Endothelial cell of umbilical vein (primary cell): Measurements from ENCODE around the gene CCRL2. TPM values are rescaled to one million over a fixed set of nuclear protein-coding genes. Genes with fewer than 3 reads are reported as not detected.

Experiments used
- BruUV-seq: library from RNA; stranded (reverse); fragments of 400-500 nt; replicated peaks from 2 replicates; lab custom pipeline; 2021; lab: Mats Ljungman, UMichigan
- CTCF ChIA-PET: fragments of 300-600, 350-600 bp; sonication (Branson Sonifier 250); formaldehyde crosslinking; loops from one replicate; lab custom pipeline; 2021; ENCODE audit warnings: antibody characterized with exemption, inconsistent platforms; lab: Charles Lee
- POLR2A ChIA-PET: fragments of 300-600, 350-600 bp; sonication (Branson Sonifier 250); formaldehyde crosslinking; loops from one replicate; lab custom pipeline; 2021; ENCODE audit warnings: antibody characterized with exemption, inconsistent platforms; lab: Charles Lee
- DNase-seq: peaks from one replicate; pipeline ENCODE4 v3.0.0-alpha.2; 2011; ENCODE audit warnings: low read depth, low spot score
- FAIRE-seq: peaks from 2 replicates; lab custom pipeline; 2011; peaks lifted over from hg19 to GRCh38; lab: Jason Lieb, UNC
- H2AFZ ChIP-seq: 2 replicates; pipeline ENCODE4 v1.6.0; 2012; ENCODE audit warnings: low read depth, low read length, control low read depth, inconsistent platforms
- H3K27ac ChIP-seq: 2 replicates; pipeline ENCODE4 v1.5.1; 2011; ENCODE audit warnings: low read depth, mild to moderate bottlenecking, control low read depth, low read length, moderate library complexity; ENCODE audit not compliant: insufficient read depth
- H3K27me3 ChIP-seq, 2 experiments: 2 replicates each; pipeline versions ENCODE4 v1.6.0 to v1.6.1; 2011; ENCODE audit warnings: low read length in 2 of 2, mixed read lengths in 1 of 2; ENCODE audit not compliant: control insufficient read depth in 2 of 2, insufficient read depth in 2 of 2
- H3K36me3 ChIP-seq, 2 experiments: 2 replicates in 1 of 2; 3 replicates in 1 of 2; pipeline ENCODE4 v1.5.1; 2011; ENCODE audit warnings: low read length in 2 of 2, mild to moderate bottlenecking in 1 of 2, moderate library complexity in 1 of 2; ENCODE audit not compliant: control insufficient read depth in 2 of 2, insufficient read depth in 2 of 2; ENCODE audit errors: extremely low read depth in 1 of 2
- H3K4me1 ChIP-seq: 3 replicates; pipeline ENCODE4 v1.5.1; 2011; ENCODE audit warnings: mild to moderate bottlenecking, low read length; ENCODE audit not compliant: control insufficient read depth, insufficient read depth; ENCODE audit errors: extremely low read depth
- H3K4me2 ChIP-seq: 2 replicates; pipeline ENCODE4 v1.6.1; 2011; ENCODE audit warnings: low read length, control low read depth, mixed read lengths; ENCODE audit not compliant: insufficient read depth
- H3K4me3 ChIP-seq, 3 experiments: fragments of 200-600 bp in 1 of 3; sonication (generic), shearing (Covaris generic) in 1 of 3; replicated peaks in 1 of 3; 2 replicates each; pipeline ENCODE4 v1.5.1; 2011 to 2016; ENCODE audit warnings: control low read depth in 3 of 3, low read length in 3 of 3, mild to moderate bottlenecking in 2 of 3, inconsistent platforms in 1 of 3, low read depth in 1 of 3, moderate library complexity in 1 of 3; ENCODE audit not compliant: insufficient read depth in 1 of 3
- H3K79me2 ChIP-seq: 2 replicates; pipeline ENCODE4 v1.6.0; 2012; ENCODE audit warnings: low read length, inconsistent platforms; ENCODE audit not compliant: control insufficient read depth, insufficient read depth
- H3K9ac ChIP-seq: replicated peaks from 2 replicates; pipeline ENCODE3; 2011; ENCODE audit warnings: low read length, control low read depth; ENCODE audit not compliant: insufficient read depth; ENCODE audit errors: extremely low read depth
- H3K9me1 ChIP-seq: replicated peaks from 3 replicates; pipeline ENCODE4 v1.6.0; 2011; ENCODE audit warnings: mild to moderate bottlenecking, low read length; ENCODE audit not compliant: control insufficient read depth, insufficient read depth; ENCODE audit errors: extremely low read depth
- H3K9me3 ChIP-seq: replicated peaks from 2 replicates; pipeline ENCODE4 v1.5.1; 2012; ENCODE audit warnings: low read length, inconsistent platforms; ENCODE audit not compliant: control insufficient read depth, insufficient read depth
- H4K20me1 ChIP-seq: replicated peaks from 2 replicates; pipeline ENCODE3; 2011; ENCODE audit warnings: mild to moderate bottlenecking, low read length; ENCODE audit not compliant: control insufficient read depth, insufficient read depth; ENCODE audit errors: extremely low read depth
- CTCF ChIP-seq, 2 donors: IDR thresholded peaks; 1 replicate in 1 of 2; 2 replicates in 1 of 2; pipeline ENCODE4 v1.5.1; 2011; ENCODE audit warnings: low read length in 2 of 2, mild to moderate bottlenecking in 2 of 2, moderate library complexity in 2 of 2, control low read depth in 1 of 2, inconsistent platforms in 1 of 2, low read depth in 1 of 2; ENCODE audit not compliant: insufficient read depth in 1 of 2; ENCODE audit errors: extremely low read depth in 1 of 2
- EZH2 ChIP-seq: IDR thresholded peaks from 2 replicates; pipeline ENCODE4 v1.6.1; 2012; ENCODE audit warnings: borderline replicate concordance, low read depth, mild to moderate bottlenecking, moderate library complexity, low read length, inconsistent platforms; ENCODE audit not compliant: severe bottlenecking
- FOS ChIP-seq: IDR thresholded peaks from 2 replicates; pipeline ENCODE4 v1.6.1; 2011; ENCODE audit warnings: mild to moderate bottlenecking, low read length, moderate library complexity, borderline replicate concordance; ENCODE audit not compliant: insufficient read depth
- GATA2 ChIP-seq: IDR thresholded peaks from 2 replicates; pipeline ENCODE4 v1.7.0; 2011; ENCODE audit warnings: low read depth, mild to moderate bottlenecking, moderate library complexity, mixed read lengths, low read length; ENCODE audit not compliant: insufficient read length, insufficient read depth
- JUN ChIP-seq: IDR thresholded peaks from 2 replicates; pipeline ENCODE4 v1.6.1; 2011; ENCODE audit warnings: borderline replicate concordance, low read depth; ENCODE audit not compliant: insufficient read length, insufficient read depth
- MAX ChIP-seq: IDR thresholded peaks from 2 replicates; pipeline ENCODE4 v1.6.1; 2011; ENCODE audit not compliant: insufficient read depth, insufficient read length
- MYC ChIP-seq: IDR thresholded peaks from one replicate; pipeline ENCODE4 v1.6.1; 2011; ENCODE audit warnings: mild to moderate bottlenecking, low read depth, low read length
- POLR2A ChIP-seq: IDR thresholded peaks from 2 replicates; pipeline ENCODE4 v1.6.1; 2012; ENCODE audit warnings: low read depth, mild to moderate bottlenecking, control low read depth, low read length
- POLR2AphosphoS5 ChIP-seq: IDR thresholded peaks from 2 replicates; pipeline ENCODE4 v1.6.1; 2012; ENCODE audit warnings: low read depth, mild to moderate bottlenecking, control low read depth, low read length, moderate library complexity; ENCODE audit not compliant: insufficient read depth
- dilution Hi-C: fragments of 300-500 bp; cut with MboI; formaldehyde crosslinking; loops from one replicate; pipeline ENCODE4 v1.15.0; 2019; ENCODE audit warnings: low sequenced_read_pairs; ENCODE audit not compliant: extremely low pct_ligation_motif_present
- intact Hi-C: fragments of 100-400 bp; cut with micrococcal nuclease; formaldehyde crosslinking; loops from one replicate; pipeline ENCODE4 v1.10.0; 2022
- polyA plus RNA-seq, 4 experiments: library from polyadenylated mRNA; depleted of rRNA in 3 of 4; stranded (reverse) in 3 of 4; unstranded in 1 of 4; fragments of >200 nt; gene quantifications; 2 replicates each; pipeline versions ENCODE4 v1.2.1 to v1.2.3, GENCODE V29; 2011 to 2012; ENCODE audit warnings: missing spikeins in 1 of 4
- total RNA-seq: library from RNA; stranded (reverse); gene quantifications from 2 replicates; pipeline ENCODE4 v1.2.3, GENCODE V29; 2021

The CCRL2 gene
- total and polyA plus RNA-seq, 2 donors (not counting 3 experiments of a cell fraction or from before 2014, with no cell fraction given), result 6.4 to 6.6 TPM

- Histone ChIP-seq H3K36me3 (no peaks in the 10 kb centered on the region), H3K4me2 (no peak overlapping the region), H3K9me3 (no peaks in the 10 kb centered on the region), H3K9me1 (no peaks in the 10 kb centered on the region), H3K79me2 (no peaks in the 10 kb centered on the region), H3K27me3 (peaks cover 0 to 8% of the 10 kb centered on the region in 2 experiments), H3K9ac (no peak overlapping the region), H3K27ac (no peak overlapping the region), H2AFZ (no peak overlapping the region), H3K4me1 (no peaks in the 10 kb centered on the region), H3K4me3 (no peak overlapping the region), H4K20me1 (no peaks in the 10 kb centered on the region)
- dilution Hi-C loops (no loop called here), intact Hi-C loops (no loop called here)
- ChIA-PET POLR2A (no interaction called here), CTCF (interaction anchor here (1.4 kb wide), 1 partner anchor 10 kb away, joined by 3 read pairs; no protein-coding TSS in a partner anchor)
- TF ChIP-seq FOS (no peak), MYC (no peak), POLR2AphosphoS5 (no peak), GATA2 (no peak), EZH2 (no peak), JUN (no peak), POLR2A (no peak), CTCF (IDR thresholded peaks at IDR 0.05; ENCODE audit: extremely low read depth in 1 of 2, insufficient read depth in 1 of 2, low read depth in 1 of 2, low read length in 2 of 2) (no peak), MAX (no peak)
- no peak for DNase-seq
- FAIRE-seq, result no peak
- no TSS peak for BruUV-seq
These were observed 46.6 kb downstream of the CCRL2 start for GRCh38 chr3:46453526-46454208.
